AG10803 (cell line): ENCODE measurements around the gene FTO.
A peak's percentile ranks its signal among the peaks of the same experiment; 100 is the strongest.

ENCODE experiments used
- DNase-seq: peaks from one replicate; pipeline ENCODE4 v3.0.0; 2010; ENCODE audit warnings: low read depth
- H3K4me3 ChIP-seq: 2 replicates; pipeline ENCODE4 v1.5.1; 2011; ENCODE audit warnings: mild to moderate bottlenecking, low read length, control low read depth
- CTCF ChIP-seq: conservative IDR thresholded peaks from 2 replicates; pipeline ENCODE4 v1.5.1; 2011; ENCODE audit warnings: mild to moderate bottlenecking, low read length, control low read depth, inconsistent platforms

The FTO gene

GRCh38 chr16:53789137-53789536 is 85.2 kb downstream of the FTO start:
- no peak overlapping the region for H3K4me3 ChIP-seq
- DNase-seq, result peak; percentile 93
- no peak for TF ChIP-seq CTCF

GRCh38 chr16:53792161-53792951 is 88.4 kb downstream of the FTO start:
- no peak for TF ChIP-seq CTCF
- no peak for DNase-seq
- no peak overlapping the region for H3K4me3 ChIP-seq

- TF ChIP-seq CTCF, result no peak
- no peak overlapping the region for H3K4me3 ChIP-seq
- no peak for DNase-seq
Measured at GRCh38 chr16:53803451-53803850, 99.5 kb downstream of the FTO start.

GRCh38 chr16:53803998-53804397 is 100.0 kb downstream of the FTO start:
- TF ChIP-seq CTCF, result no peak
- no peak overlapping the region for H3K4me3 ChIP-seq
- no peak for DNase-seq

- TF ChIP-seq CTCF, result no peak
- no peak for DNase-seq
- H3K4me3 ChIP-seq, result no peak overlapping the region
Measured at GRCh38 chr16:53804467-53804866, 100.5 kb downstream of the FTO start.

GRCh38 chr16:53805113-53805512 is 101.2 kb downstream of the FTO start:
- no peak for TF ChIP-seq CTCF
- H3K4me3 ChIP-seq, result no peak overlapping the region
- DNase-seq, result no peak

GRCh38 chr16:53805752-53806151 is 101.8 kb downstream of the FTO start:
- TF ChIP-seq CTCF, result no peak
- DNase-seq, result no peak
- H3K4me3 ChIP-seq, result no peak overlapping the region
